HepG2 (cell line): ENCODE measurements around the gene ARHGEF1. TPM values are rescaled to one million over a fixed set of nuclear protein-coding genes. Genes with fewer than 3 reads are reported as not detected.

Source experiments
- ATF4 ChIP-seq, 2 experiments: fragments of 450-650 bp in 1 of 2; sonication (generic) in 1 of 2; formaldehyde crosslinking; IDR thresholded peaks; 2 replicates each; pipeline versions ENCODE4 v1.5.0 to v1.8.0; 2020 to 2022; ENCODE audit warnings: mild to moderate bottlenecking in 1 of 2, missing genetic modification reagents in 1 of 2
- BCL3 ChIP-seq: sonication (generic); formaldehyde crosslinking; IDR thresholded peaks from 2 replicates; pipeline ENCODE4 v1.5.1; 2020; ENCODE audit warnings: mild to moderate bottlenecking, missing genetic modification reagents, moderate library complexity
- EEA1 ChIP-seq: sonication (generic); formaldehyde crosslinking; IDR thresholded peaks from 2 replicates; pipeline ENCODE4 v1.5.1; 2020; ENCODE audit warnings: mild to moderate bottlenecking, missing genetic modification reagents, borderline replicate concordance
- ELK4 ChIP-seq: sonication (generic); formaldehyde crosslinking; IDR thresholded peaks from 2 replicates; pipeline ENCODE4 v1.9.0; 2021; ENCODE audit warnings: missing genetic modification reagents, borderline replicate concordance
- HOXA5 ChIP-seq: sonication (generic); formaldehyde crosslinking; IDR thresholded peaks from 2 replicates; pipeline ENCODE4 v1.4.0; 2020; ENCODE audit warnings: missing genetic modification reagents
- KDM4B ChIP-seq: sonication (generic); formaldehyde crosslinking; IDR thresholded peaks from 2 replicates; pipeline ENCODE4 v1.4.0; 2020; ENCODE audit warnings: missing genetic modification reagents
- NCOA1 ChIP-seq: sonication (generic); formaldehyde crosslinking; IDR thresholded peaks from 2 replicates; pipeline ENCODE4 v1.9.0; 2021; ENCODE audit warnings: missing genetic modification reagents
- PREB ChIP-seq: sonication (generic); formaldehyde crosslinking; IDR thresholded peaks from 2 replicates; pipeline ENCODE4 v1.4.0; 2020; ENCODE audit warnings: missing genetic modification reagents
- RBM22 ChIP-seq: fragments of 200-400 bp; formaldehyde crosslinking; optimal IDR thresholded peaks from 2 replicates; pipeline ENCODE3; 2017; ENCODE audit warnings: mild to moderate bottlenecking, low read length, moderate library complexity
- SALL2 ChIP-seq: sonication (generic); formaldehyde crosslinking; IDR thresholded peaks from 2 replicates; pipeline ENCODE4 v1.8.1; 2023; ENCODE audit warnings: mild to moderate bottlenecking, missing genetic modification reagents, inconsistent platforms
- ZNF121 ChIP-seq: sonication (generic); formaldehyde crosslinking; IDR thresholded peaks from 2 replicates; pipeline ENCODE4 v1.5.0; 2020; ENCODE audit warnings: mild to moderate bottlenecking, missing genetic modification reagents
- ZNF33B ChIP-seq: sonication (generic); formaldehyde crosslinking; IDR thresholded peaks from 2 replicates; pipeline ENCODE4 v1.5.1; 2020; ENCODE audit warnings: mild to moderate bottlenecking, missing genetic modification reagents
- ZNF407 ChIP-seq: sonication (generic); formaldehyde crosslinking; IDR thresholded peaks from one replicate; pipeline ENCODE4 v1.5.1; 2020; ENCODE audit warnings: mild to moderate bottlenecking, missing genetic modification reagents; ENCODE audit errors: not compliant biosample characterization
- ZNF547 ChIP-seq: sonication (generic); formaldehyde crosslinking; IDR thresholded peaks from 2 replicates; pipeline ENCODE4 v1.5.1; 2020; ENCODE audit warnings: mild to moderate bottlenecking, missing genetic modification reagents
- ZNF772 ChIP-seq: sonication (generic); formaldehyde crosslinking; IDR thresholded peaks from 2 replicates; pipeline ENCODE4 v1.5.0; 2020; ENCODE audit warnings: mild to moderate bottlenecking, missing genetic modification reagents
- polyA plus RNA-seq, 8 experiments: library from polyadenylated mRNA; depleted of rRNA in 3 of 8; stranded (reverse) in 7 of 8; unstranded in 1 of 8; fragments of >200 nt; fragmentation: Illumina TruSeq in 4 of 8; extraction: Trizol in 4 of 8; gene quantifications; 2 replicates each; pipeline versions ENCODE4 v1.2.1 to v1.2.3, GENCODE V29; 2011 to 2016; ENCODE audit warnings: low read depth in 4 of 8, missing spikeins in 1 of 8, mixed read lengths in 1 of 8; ENCODE audit not compliant: insufficient read depth in 1 of 8
- total RNA-seq, 5 experiments: library from RNA; depleted of rRNA; stranded (reverse); fragments of >200 nt; fragmentation: Illumina TruSeq; extraction: Trizol; gene quantifications; 2 replicates each; pipeline ENCODE4 v1.2.3, GENCODE V29; 2016; ENCODE audit warnings: low read depth in 1 of 5

Gene ARHGEF1
- total and polyA plus RNA-seq, 2 of the 13 experiments (the other 11 are each of a cell fraction or from before 2014, with no cell fraction given), result 33.7 to 34.7 TPM

GRCh38 chr19:41859618-41860418 is 23.2 kb upstream of the ARHGEF1 start, which contains the start of gene RPS19 (continued):
- TF ChIP-seq ELK4 (peak; percentile 40; the same call in 1 of the 2 replicates), SALL2 (CRISPR knock-in tag) (no peak; the same call in 1 of the 2 replicates), KDM4B (CRISPR knock-in tag) (peak; percentile 51; the same call in 1 of the 2 replicates), ZNF33B (CRISPR knock-in tag) (no peak), NCOA1 (CRISPR knock-in tag) (no peak), HOXA5 (CRISPR knock-in tag) (peak; percentile 70; the same call in 1 of the 2 replicates), ZNF547 (CRISPR knock-in tag) (0 out of 2 replicates have a peak, but pooled peaks have one; percentile 23), EEA1 (CRISPR knock-in tag) (peak; percentile 52), ZNF772 (CRISPR knock-in tag) (0 out of 2 replicates have a peak, but pooled peaks have one; percentile 66), RBM22 (peak; percentile 74), ATF4 (CRISPR knock-in tag; IDR thresholded peaks at IDR 0.05) (peak in 1 of 2 experiments; percentile 66; a peak in 1 of 4 replicates), PREB (CRISPR knock-in tag) (no peak), ZNF121 (CRISPR knock-in tag) (peak; percentile 27; the same call in 1 of the 2 replicates), BCL3 (CRISPR knock-in tag) (peak; percentile 27; the same call in 1 of the 2 replicates), ZNF407 (no peak)
